Measurements from ENCODE around the gene MMAA. TPM values are rescaled to one million over a fixed set of nuclear protein-coding genes. Genes with fewer than 3 reads are reported as not detected.

The MMAA gene
- total RNA-seq, 4 donors from 2014 or later = 2.4 to 5.4 (median 4.1) TPM

DNA sequence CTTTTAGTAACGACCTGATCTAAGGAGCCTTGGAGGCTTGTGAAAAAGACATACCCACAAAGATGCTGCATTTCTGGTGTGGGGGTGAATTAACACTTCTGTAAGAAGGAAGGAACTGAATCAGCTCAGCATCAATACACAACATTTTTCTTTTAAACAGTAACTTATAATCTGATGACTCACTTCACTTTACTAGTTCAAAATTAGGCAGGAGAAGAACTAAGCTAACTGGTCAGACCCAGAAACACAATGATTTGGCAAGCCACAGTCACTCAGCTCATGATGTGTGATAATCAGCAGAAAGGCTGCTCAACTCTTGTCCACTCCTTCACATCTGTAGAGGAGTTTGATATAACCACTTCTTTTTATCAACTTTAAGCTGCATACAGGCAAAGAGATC is 4.6 kb downstream of the MMAA start:
- DNase-seq (ENCODE audit: extremely low spot score) = no peak
- Histone ChIP-seq H3K27me3 (no peaks in the 10 kb centered on the region), H3K27ac (replicated peaks in 1 of 4) (no peak overlapping the region), H3K36me3 (no peaks in the 10 kb centered on the region), H3K4me3 (no peak overlapping the region), H3K9me3 (no peaks in the 10 kb centered on the region), H3K4me1 (peaks cover 5 to 15% (median 10%) of the 10 kb centered on the region in 4 donors)
- WGBS = 90% methylated on average over 1 of the region's 1 CpG
- intact Hi-C loops (cut with DNase I) = no loop called here
- no peak for TF ChIP-seq POLR2A (IDR thresholded peaks at IDR 0.05; ENCODE audit: low read depth)
- no peak for TF ChIP-seq EP300 (IDR thresholded peaks at IDR 0.05)
- no peak for TF ChIP-seq POLR2AphosphoS5 (IDR thresholded peaks at IDR 0.05)
- TF ChIP-seq, protein P1, sequence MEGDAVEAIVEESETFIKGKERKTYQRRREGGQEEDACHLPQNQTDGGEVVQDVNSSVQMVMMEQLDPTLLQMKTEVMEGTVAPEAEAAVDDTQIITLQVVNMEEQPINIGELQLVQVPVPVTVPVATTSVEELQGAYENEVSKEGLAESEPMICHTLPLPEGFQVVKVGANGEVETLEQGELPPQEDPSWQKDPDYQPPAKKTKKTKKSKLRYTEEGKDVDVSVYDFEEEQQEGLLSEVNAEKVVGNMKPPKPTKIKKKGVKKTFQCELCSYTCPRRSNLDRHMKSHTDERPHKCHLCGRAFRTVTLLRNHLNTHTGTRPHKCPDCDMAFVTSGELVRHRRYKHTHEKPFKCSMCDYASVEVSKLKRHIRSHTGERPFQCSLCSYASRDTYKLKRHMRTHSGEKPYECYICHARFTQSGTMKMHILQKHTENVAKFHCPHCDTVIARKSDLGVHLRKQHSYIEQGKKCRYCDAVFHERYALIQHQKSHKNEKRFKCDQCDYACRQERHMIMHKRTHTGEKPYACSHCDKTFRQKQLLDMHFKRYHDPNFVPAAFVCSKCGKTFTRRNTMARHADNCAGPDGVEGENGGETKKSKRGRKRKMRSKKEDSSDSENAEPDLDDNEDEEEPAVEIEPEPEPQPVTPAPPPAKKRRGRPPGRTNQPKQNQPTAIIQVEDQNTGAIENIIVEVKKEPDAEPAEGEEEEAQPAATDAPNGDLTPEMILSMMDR (IDR thresholded peaks at IDR 0.05) = no peak

DNA sequence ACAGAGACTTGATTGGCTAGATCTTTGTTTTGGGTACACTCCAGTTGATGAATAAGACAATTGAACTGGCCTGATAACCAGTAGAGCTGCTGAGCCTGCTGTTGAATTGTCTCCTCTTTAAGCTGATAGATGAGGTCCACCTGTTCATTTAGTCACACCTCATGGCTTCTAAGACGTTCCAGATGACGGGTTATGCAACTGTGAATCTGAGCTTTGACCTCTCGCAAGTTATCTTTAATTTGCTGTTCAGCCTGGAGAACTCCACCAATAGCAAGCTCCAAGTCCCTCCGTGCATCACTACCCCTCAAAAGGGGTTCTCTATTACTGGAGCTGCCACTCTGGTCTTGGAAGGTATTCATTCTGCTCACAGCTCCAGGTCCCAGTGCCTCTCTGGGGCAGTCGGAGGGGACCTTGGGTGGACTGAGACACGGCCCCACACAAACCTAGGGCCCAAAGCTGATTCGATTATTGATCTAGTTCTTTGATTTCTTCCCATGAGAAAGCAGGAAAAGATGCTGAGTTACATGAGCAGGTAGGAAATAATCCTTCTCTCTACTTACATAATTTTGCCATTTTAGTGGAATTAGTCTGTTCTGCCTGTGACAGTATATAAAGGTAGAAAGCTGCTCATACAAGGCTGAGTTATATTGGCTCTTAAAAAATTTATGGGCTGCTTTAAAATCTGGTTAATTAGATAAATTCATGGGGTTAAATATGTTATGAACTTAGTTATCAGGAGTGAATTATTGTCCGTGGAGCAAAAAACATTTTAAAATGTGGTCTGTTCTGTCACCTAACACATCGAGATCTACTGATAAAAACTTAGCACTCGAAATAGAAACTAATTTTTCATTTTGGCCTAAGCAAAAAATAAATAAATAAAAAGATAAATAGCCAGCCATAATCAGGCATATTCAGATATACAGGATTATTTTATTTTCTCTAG is 6.8 kb downstream of the MMAA start:
- DNase-seq (ENCODE audit: extremely low spot score) = no peak
- no peaks in the 10 kb centered on the region for H3K27me3 ChIP-seq
- H3K4me3 ChIP-seq = no peak overlapping the region
- no peak overlapping the region for H3K27ac ChIP-seq (replicated peaks in 1 of 4)
- intact Hi-C loops (cut with DNase I) = no loop called here
- TF ChIP-seq, protein P1 (IDR thresholded peaks at IDR 0.05) = no peak
- TF ChIP-seq EP300 (IDR thresholded peaks at IDR 0.05) (no peak), POLR2AphosphoS5 (IDR thresholded peaks at IDR 0.05) (no peak), POLR2A (IDR thresholded peaks at IDR 0.05; ENCODE audit: low read depth) (no peak)
- H3K36me3 ChIP-seq = peaks cover 0 to 3% (median 0%) of the 10 kb centered on the region in 4 donors
- H3K4me1 ChIP-seq = peaks cover 0 to 4% (median under 1%) of the 10 kb centered on the region in 4 donors
- no peaks in the 10 kb centered on the region for H3K9me3 ChIP-seq
- WGBS = 92% methylated on average over 10 of the region's 10 CpGs

DNA sequence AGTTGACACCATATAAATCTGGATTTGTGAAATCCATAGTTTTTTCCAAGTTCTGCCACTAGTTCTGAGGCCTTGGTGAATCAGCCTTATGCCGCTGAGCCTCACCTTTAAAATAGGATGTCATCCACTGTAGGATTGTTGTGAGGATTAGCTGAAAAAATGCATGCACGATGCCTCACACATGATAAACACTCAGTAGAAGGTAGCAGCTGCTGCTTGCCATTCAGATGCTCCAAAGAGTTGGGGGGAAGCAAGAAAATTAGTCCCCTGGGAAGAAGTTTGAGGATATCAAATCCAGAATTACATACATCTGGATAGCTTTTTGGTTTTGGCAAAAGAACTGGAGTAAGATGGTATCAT is 7.4 kb downstream of the MMAA start:
- H3K9me3 ChIP-seq = no peaks in the 10 kb centered on the region
- no peak for DNase-seq (ENCODE audit: extremely low spot score)
- intact Hi-C loops (cut with DNase I) = no loop called here
- no peak for TF ChIP-seq EP300 (IDR thresholded peaks at IDR 0.05)
- TF ChIP-seq POLR2AphosphoS5 (IDR thresholded peaks at IDR 0.05) = no peak
- TF ChIP-seq, protein P1 (IDR thresholded peaks at IDR 0.05) = no peak
- TF ChIP-seq POLR2A (IDR thresholded peaks at IDR 0.05; ENCODE audit: low read depth) = no peak
- WGBS = 76% methylated on average over 2 of the region's 2 CpGs
- no peak overlapping the region for H3K27ac ChIP-seq (replicated peaks in 1 of 4)
- H3K27me3 ChIP-seq = no peaks in the 10 kb centered on the region
- no peaks in the 10 kb centered on the region for H3K4me1 ChIP-seq
- H3K4me3 ChIP-seq = no peak overlapping the region
- peaks cover 0 to 3% (median 0%) of the 10 kb centered on the region in 4 donors for H3K36me3 ChIP-seq

DNA sequence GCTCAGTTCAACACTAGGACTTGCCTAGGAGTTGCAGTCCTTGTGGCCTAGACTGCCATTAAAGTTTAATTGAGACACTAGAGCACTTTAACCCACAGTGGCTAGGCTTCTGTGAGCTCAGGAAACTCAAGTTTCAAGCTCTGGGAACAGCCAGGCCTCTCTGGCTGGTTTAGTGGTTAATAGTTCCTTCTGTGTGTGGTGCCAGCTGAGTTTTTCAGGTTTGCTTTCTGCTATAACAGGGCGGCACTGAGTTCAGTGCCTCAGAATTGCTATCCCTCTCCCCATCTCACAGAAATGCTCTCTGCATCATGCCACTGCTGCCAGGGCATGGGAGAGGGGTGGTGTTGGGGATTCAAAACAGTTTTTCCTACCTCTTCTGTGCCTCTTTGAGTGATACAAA is 15.9 kb downstream of the MMAA start:
- TF ChIP-seq, protein P1 (IDR thresholded peaks at IDR 0.05) = no peak
- TF ChIP-seq POLR2A (IDR thresholded peaks at IDR 0.05; ENCODE audit: low read depth) (no peak), POLR2AphosphoS5 (IDR thresholded peaks at IDR 0.05) (no peak), EP300 (IDR thresholded peaks at IDR 0.05) (no peak)
- intact Hi-C loops (cut with DNase I) = loop anchor here (10.0 kb wide), 1 partner anchor 90 kb away; no protein-coding TSS in a partner anchor
- WGBS = 100% methylated on average over 1 of the region's 1 CpG
- Histone ChIP-seq H3K36me3 (peaks cover 0 to 11% (median 6%) of the 10 kb centered on the region in 4 donors), H3K4me3 (no peak overlapping the region), H3K4me1 (peaks cover 0 to 4% (median 4%) of the 10 kb centered on the region in 4 donors), H3K27me3 (no peaks in the 10 kb centered on the region), H3K9me3 (no peaks in the 10 kb centered on the region), H3K27ac (replicated peaks in 1 of 4) (no peak overlapping the region)
- no peak for DNase-seq (ENCODE audit: extremely low spot score)

All from esophagus muscularis mucosa (tissue), 4 donors.